Measurements from ENCODE around the gene RIT2. TPM values are rescaled to one million over a fixed set of nuclear protein-coding genes. Genes with fewer than 3 reads are reported as not detected.

The RIT2 gene
- total and polyA plus RNA-seq, 2 of the 4 experiments (the other 2 are of a cell fraction) = not detected

DNA sequence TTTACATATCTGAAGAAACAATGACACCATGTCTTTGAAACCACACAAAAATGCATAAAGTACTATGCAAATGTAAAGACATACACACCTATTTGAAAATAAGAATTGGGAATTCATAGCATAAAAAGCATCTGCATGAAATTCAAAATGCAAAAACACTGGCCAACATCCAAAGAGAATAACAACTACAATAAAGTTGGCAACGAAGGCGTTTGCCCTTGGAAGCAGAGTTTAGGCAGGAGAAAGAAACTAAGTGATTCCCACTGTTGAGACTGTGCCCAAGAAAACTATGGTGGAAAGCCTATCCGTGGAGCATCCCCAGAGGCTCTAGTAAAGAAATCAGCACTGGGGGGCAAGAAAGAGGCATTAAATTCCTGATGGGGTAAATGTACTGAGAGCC, 292.8 kb downstream of the RIT2 start:
- no peak for ATAC-seq (ENCODE audit: low read depth)
- intact Hi-C loops (cut with micrococcal nuclease) = no loop called here
- dilution Hi-C loops (cut with HindIII; ENCODE audit: low sequenced_read_pairs, unreplicated experiment) = no loop called here
- Histone ChIP-seq H2BK20ac (ENCODE audit: low read depth, low read length) (no peak overlapping the region), H3K9me1 (ENCODE audit: insufficient read depth, low read length) (no peaks in the 10 kb centered on the region), H2AK9ac (replicated peaks; ENCODE audit: low read depth, low read length, poor library complexity) (no peak overlapping the region), H3K4me3 (ENCODE audit: insufficient read depth, low read depth, low read length) (no peak overlapping the region), H3K79me1 (ENCODE audit: low read depth in 1 of 2, low read length in 2 of 2) (no peaks in the 10 kb centered on the region), H3K4me2 (ENCODE audit: low read depth, low read length) (no peak overlapping the region), H3K9me3 (ENCODE audit: control insufficient read depth, insufficient read depth, low read length) (no peaks in the 10 kb centered on the region), H4K20me1 (ENCODE audit: insufficient read depth, low read length) (no peaks in the 10 kb centered on the region), H2BK15ac (ENCODE audit: low read depth, low read length) (no peak overlapping the region), H3K4me1 (ENCODE audit: control insufficient read depth, insufficient read depth, low read length) (no peaks in the 10 kb centered on the region), H3K36me3 (ENCODE audit: control insufficient read depth, insufficient read depth, low read length) (no peaks in the 10 kb centered on the region), H3K9ac (ENCODE audit: low read depth, low read length) (no peak overlapping the region), H3K18ac (ENCODE audit: low read depth, low read length) (no peak overlapping the region), H2BK120ac (ENCODE audit: low read depth, low read length) (no peak overlapping the region), H3K27ac (ENCODE audit: insufficient read depth, low read length) (no peak overlapping the region), H2BK5ac (ENCODE audit: low read depth, low read length, poor library complexity, severe bottlenecking) (no peak overlapping the region), H4K5ac (ENCODE audit: low read depth, low read length) (no peak overlapping the region), H4K91ac (ENCODE audit: insufficient read depth, low read depth, low read length) (no peak overlapping the region), H3K23ac (ENCODE audit: low read depth, low read length) (no peak overlapping the region), H3K4ac (ENCODE audit: low read depth, low read length) (no peak overlapping the region), H2AK5ac (ENCODE audit: low read depth, low read length) (no peak overlapping the region), H2AFZ (replicated peaks; ENCODE audit: low read length, poor library complexity) (no peak overlapping the region), H3K14ac (replicated peaks; ENCODE audit: low read depth, low read length) (no peak overlapping the region), H4K8ac (ENCODE audit: low read depth in 2 of 2, low read length in 2 of 2) (no peak overlapping the region), H3K56ac (ENCODE audit: extremely low read depth, insufficient read depth, low read length) (no peak overlapping the region), H3K27me3 (ENCODE audit: control insufficient read depth, insufficient read depth, low read length) (no peaks in the 10 kb centered on the region)
- no peak for DNase-seq
- in situ Hi-C loops (cut with MboI; ENCODE audit: low sequenced_read_pairs) = no loop called here
- BruUV-seq (replicated peaks) = no TSS peak
- WGBS, 2 experiments (ENCODE audit: extremely low coverage in 2 of 2, insufficient read length in 1 of 2) = 0% methylated on average over 1 of the region's 3 CpGs; no CpG with 5 or more reads in 1 of the 2 experiments
- TF ChIP-seq CHD1 (IDR thresholded peaks at IDR 0.05; ENCODE audit: low read depth, low read length) (no peak), NFE2L2 (IDR thresholded peaks at IDR 0.05; ENCODE audit: low read depth, low read length) (no peak), RFX5 (IDR thresholded peaks at IDR 0.05; ENCODE audit: low read depth, low read length) (no peak), RAD21 (IDR thresholded peaks at IDR 0.05; ENCODE audit: low read length) (no peak), CEBPB (IDR thresholded peaks at IDR 0.05; ENCODE audit: low read depth, low read length) (no peak), SMC3 (IDR thresholded peaks at IDR 0.05; ENCODE audit: low read depth, low read length) (no peak), POLR2A (IDR thresholded peaks at IDR 0.05; ENCODE audit: low read depth, low read length) (no peak), RCOR1 (IDR thresholded peaks at IDR 0.05; ENCODE audit: insufficient replicate concordance, low read length) (no peak), MAFK (IDR thresholded peaks at IDR 0.05; ENCODE audit: low read depth, low read length) (no peak), FOS (IDR thresholded peaks at IDR 0.05; ENCODE audit: low read depth, low read length) (no peak), MAZ (IDR thresholded peaks at IDR 0.05; ENCODE audit: borderline replicate concordance, low read depth, low read length) (no peak), BHLHE40 (IDR thresholded peaks at IDR 0.05; ENCODE audit: low read depth, low read length) (no peak), MXI1 (IDR thresholded peaks at IDR 0.05; ENCODE audit: borderline replicate concordance, low read depth, low read length) (no peak)
- TF ChIP-seq, protein P1, sequence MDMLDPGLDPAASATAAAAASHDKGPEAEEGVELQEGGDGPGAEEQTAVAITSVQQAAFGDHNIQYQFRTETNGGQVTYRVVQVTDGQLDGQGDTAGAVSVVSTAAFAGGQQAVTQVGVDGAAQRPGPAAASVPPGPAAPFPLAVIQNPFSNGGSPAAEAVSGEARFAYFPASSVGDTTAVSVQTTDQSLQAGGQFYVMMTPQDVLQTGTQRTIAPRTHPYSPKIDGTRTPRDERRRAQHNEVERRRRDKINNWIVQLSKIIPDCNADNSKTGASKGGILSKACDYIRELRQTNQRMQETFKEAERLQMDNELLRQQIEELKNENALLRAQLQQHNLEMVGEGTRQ (IDR thresholded peaks at IDR 0.05; ENCODE audit: low read depth, low read length) = no peak
- TF ChIP-seq, protein P2, sequence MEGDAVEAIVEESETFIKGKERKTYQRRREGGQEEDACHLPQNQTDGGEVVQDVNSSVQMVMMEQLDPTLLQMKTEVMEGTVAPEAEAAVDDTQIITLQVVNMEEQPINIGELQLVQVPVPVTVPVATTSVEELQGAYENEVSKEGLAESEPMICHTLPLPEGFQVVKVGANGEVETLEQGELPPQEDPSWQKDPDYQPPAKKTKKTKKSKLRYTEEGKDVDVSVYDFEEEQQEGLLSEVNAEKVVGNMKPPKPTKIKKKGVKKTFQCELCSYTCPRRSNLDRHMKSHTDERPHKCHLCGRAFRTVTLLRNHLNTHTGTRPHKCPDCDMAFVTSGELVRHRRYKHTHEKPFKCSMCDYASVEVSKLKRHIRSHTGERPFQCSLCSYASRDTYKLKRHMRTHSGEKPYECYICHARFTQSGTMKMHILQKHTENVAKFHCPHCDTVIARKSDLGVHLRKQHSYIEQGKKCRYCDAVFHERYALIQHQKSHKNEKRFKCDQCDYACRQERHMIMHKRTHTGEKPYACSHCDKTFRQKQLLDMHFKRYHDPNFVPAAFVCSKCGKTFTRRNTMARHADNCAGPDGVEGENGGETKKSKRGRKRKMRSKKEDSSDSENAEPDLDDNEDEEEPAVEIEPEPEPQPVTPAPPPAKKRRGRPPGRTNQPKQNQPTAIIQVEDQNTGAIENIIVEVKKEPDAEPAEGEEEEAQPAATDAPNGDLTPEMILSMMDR (conservative IDR thresholded peaks at IDR 0.05; ENCODE audit: low read depth, low read length) = no peak
- TF ChIP-seq, protein P3, sequence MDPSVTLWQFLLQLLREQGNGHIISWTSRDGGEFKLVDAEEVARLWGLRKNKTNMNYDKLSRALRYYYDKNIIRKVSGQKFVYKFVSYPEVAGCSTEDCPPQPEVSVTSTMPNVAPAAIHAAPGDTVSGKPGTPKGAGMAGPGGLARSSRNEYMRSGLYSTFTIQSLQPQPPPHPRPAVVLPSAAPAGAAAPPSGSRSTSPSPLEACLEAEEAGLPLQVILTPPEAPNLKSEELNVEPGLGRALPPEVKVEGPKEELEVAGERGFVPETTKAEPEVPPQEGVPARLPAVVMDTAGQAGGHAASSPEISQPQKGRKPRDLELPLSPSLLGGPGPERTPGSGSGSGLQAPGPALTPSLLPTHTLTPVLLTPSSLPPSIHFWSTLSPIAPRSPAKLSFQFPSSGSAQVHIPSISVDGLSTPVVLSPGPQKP (IDR thresholded peaks at IDR 0.05; ENCODE audit: borderline replicate concordance, low read depth, low read length) = no peak
- CTCF ChIA-PET = no interaction called here
- POLR2A ChIA-PET (ENCODE audit: unreplicated experiment) = no interaction called here
